Neural cell (in vitro differentiated cells): ENCODE results near the gene UCKL1. TPM values are rescaled to one million over a fixed set of nuclear protein-coding genes. Genes with fewer than 3 reads are reported as not detected.

Experiments
- H2AFZ ChIP-seq: fragments of 200-600, 300-800 bp; sonication (generic), shearing (Covaris generic); 2 replicates; pipeline ENCODE4 v1.6.0; 2014; ENCODE audit warnings: low read depth, mild to moderate bottlenecking, antibody characterized with exemption, low read length, moderate library complexity
- H3F3A ChIP-seq: fragments of 200-600 bp; shearing (Covaris generic); 2 replicates; pipeline ENCODE4 v1.6.1; 2016; ENCODE audit warnings: mild to moderate bottlenecking, moderate library complexity, mixed read lengths, antibody characterized with exemption, low read length; ENCODE audit not compliant: insufficient read depth, poor library complexity, severe bottlenecking
- H3K27ac ChIP-seq: fragments of 200-600, 300-800 bp; sonication (generic), shearing (Covaris generic); 2 replicates; pipeline ENCODE4 v1.5.1; 2014; ENCODE audit warnings: mild to moderate bottlenecking, low read length, moderate library complexity
- H3K27me3 ChIP-seq: fragments of 300-800, 200-600 bp; sonication (generic), shearing (Covaris generic); 2 replicates; pipeline ENCODE4 v1.6.0; 2014; ENCODE audit warnings: mild to moderate bottlenecking, low read depth, low read length, moderate library complexity; ENCODE audit not compliant: insufficient read depth
- H3K36me3 ChIP-seq: fragments of 300-800, 200-600 bp; sonication (generic), shearing (Covaris generic); 2 replicates; pipeline ENCODE4 v1.5.1; 2014; ENCODE audit warnings: mild to moderate bottlenecking, antibody characterized with exemption, low read length, moderate library complexity; ENCODE audit not compliant: insufficient read depth
- H3K4me2 ChIP-seq: fragments of 300-800, 200-600 bp; sonication (generic), shearing (Covaris generic); 2 replicates; pipeline ENCODE4 v1.6.0; 2014; ENCODE audit warnings: mild to moderate bottlenecking, low read length
- H3K4me3 ChIP-seq: fragments of 300-800, 200-600 bp; sonication (generic), shearing (Covaris generic); 2 replicates; pipeline ENCODE4 v1.5.1; 2014; ENCODE audit warnings: mild to moderate bottlenecking, low read length, moderate library complexity
- H3K79me2 ChIP-seq: fragments of 200-600 bp; shearing (Covaris generic); replicated peaks from 2 replicates; pipeline ENCODE4 v1.6.0; 2014; ENCODE audit warnings: mild to moderate bottlenecking, low read length, moderate library complexity; ENCODE audit not compliant: insufficient read depth
- H3K9ac ChIP-seq: fragments of 300-800, 200-600 bp; sonication (generic), shearing (Covaris generic); 2 replicates; pipeline ENCODE4 v1.6.1; 2016; ENCODE audit warnings: mild to moderate bottlenecking, low read length, mixed read lengths
- H3K9me2 ChIP-seq: fragments of 200-600 bp; shearing (Covaris generic); 2 replicates; pipeline ENCODE4 v1.6.1; 2016; ENCODE audit warnings: mild to moderate bottlenecking, low read length, mixed read lengths; ENCODE audit not compliant: insufficient read depth
- H3K9me3 ChIP-seq: fragments of 200-600, 300-800 bp; sonication (generic), shearing (Covaris generic); 2 replicates; pipeline ENCODE4 v1.6.1; 2016; ENCODE audit warnings: mild to moderate bottlenecking, mixed run types, low read length, moderate library complexity, mixed read lengths
- H4K20me1 ChIP-seq: fragments of 200-600 bp; shearing (Covaris generic); 2 replicates; pipeline ENCODE4 v1.6.1; 2016; ENCODE audit warnings: mild to moderate bottlenecking, mixed run types; ENCODE audit not compliant: insufficient read depth
- EP300 ChIP-seq: fragments of 450-650 bp; conservative IDR thresholded peaks from 2 replicates; pipeline ENCODE4 v1.6.1; 2014; ENCODE audit warnings: antibody characterized with exemption, mild to moderate bottlenecking, moderate library complexity; ENCODE audit not compliant: poor library complexity, severe bottlenecking
- EZH2 ChIP-seq: fragments of 200-600, 300-800 bp; shearing (Covaris generic), sonication (generic); IDR thresholded peaks from 2 replicates; pipeline ENCODE4 v1.6.1; 2014; ENCODE audit warnings: antibody characterized with exemption, low read length, borderline replicate concordance, mild to moderate bottlenecking; ENCODE audit not compliant: insufficient read depth, poor library complexity, severe bottlenecking
- MXI1 ChIP-seq: fragments of 450-650 bp; conservative IDR thresholded peaks from 2 replicates; pipeline ENCODE4 v1.6.1; 2014; ENCODE audit warnings: antibody characterized with exemption, mild to moderate bottlenecking; ENCODE audit not compliant: poor library complexity, severe bottlenecking
- POLR2AphosphoS5 ChIP-seq: IDR thresholded peaks from 2 replicates; pipeline ENCODE4 v1.6.1; 2012
- RAD21 ChIP-seq: fragments of 450-650 bp; conservative IDR thresholded peaks from 2 replicates; pipeline ENCODE4 v1.6.1; 2014; ENCODE audit warnings: antibody characterized with exemption, mild to moderate bottlenecking, moderate library complexity
- SMC3 ChIP-seq: fragments of 450-650 bp; conservative IDR thresholded peaks from 2 replicates; pipeline ENCODE4 v1.6.1; 2014; ENCODE audit warnings: antibody characterized with exemption, mild to moderate bottlenecking, moderate library complexity; ENCODE audit not compliant: poor library complexity
- TAF1 ChIP-seq: IDR thresholded peaks from 2 replicates; pipeline ENCODE4 v1.6.1; 2012; ENCODE audit warnings: low read depth
- polyA plus RNA-seq: library from polyadenylated mRNA; depleted of rRNA; stranded (reverse); fragments of >200 nt; gene quantifications from 2 replicates; pipeline ENCODE4 v1.2.3, GENCODE V29; 2014
- TF ChIP-seq, protein P1 (sequence below): IDR thresholded peaks from 2 replicates; pipeline ENCODE4 v1.6.1; 2012; ENCODE audit warnings: borderline replicate concordance
- TF ChIP-seq, protein P2 (sequence below): fragments of 450-650 bp; IDR thresholded peaks from 2 replicates; pipeline ENCODE4 v1.5.1; 2014; ENCODE audit warnings: antibody characterized with exemption, mild to moderate bottlenecking, moderate library complexity; ENCODE audit not compliant: poor library complexity, severe bottlenecking

UCKL1 gene
- polyA plus RNA-seq, 1 donor from 2014 or later, result 58.9 TPM

DNA sequence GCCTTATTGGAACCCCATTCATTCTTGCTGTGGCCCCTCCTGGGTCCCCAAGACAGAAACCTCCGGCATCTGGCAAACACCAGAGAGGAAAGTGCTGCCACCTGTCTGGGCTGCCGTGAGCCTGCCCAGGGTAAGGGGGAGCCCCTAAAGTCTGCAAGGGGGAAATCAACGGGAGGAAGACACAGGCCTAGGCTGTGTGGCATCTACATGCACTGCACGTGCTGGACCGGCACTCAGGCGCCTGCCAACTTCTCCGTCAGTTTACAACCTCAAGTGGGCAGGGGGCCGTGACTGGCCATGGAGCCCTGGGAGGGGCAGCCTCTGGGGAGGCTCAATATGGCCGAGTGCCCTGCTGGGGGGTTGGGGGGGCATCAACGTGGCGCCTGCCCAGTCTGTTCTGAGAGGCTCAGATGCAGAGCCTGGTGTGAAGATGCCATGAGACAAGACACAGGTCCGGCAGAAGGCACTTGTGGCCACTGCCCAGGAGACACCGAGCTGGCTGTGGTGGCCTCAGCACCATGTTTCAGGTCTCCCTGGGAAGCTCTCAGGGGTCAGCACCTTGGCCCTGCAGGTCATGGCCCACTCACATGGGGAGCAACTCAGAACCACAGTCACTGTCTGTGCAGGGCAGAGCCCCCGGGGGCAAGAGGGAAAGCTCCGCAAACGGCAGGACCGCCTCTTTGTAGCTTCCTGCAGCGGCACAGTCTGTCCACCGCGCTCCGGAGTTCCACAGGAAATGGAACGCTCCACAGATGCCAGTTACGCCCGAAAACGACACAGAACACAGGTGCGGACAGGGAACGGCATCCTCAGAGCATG is 8.4 kb downstream of the UCKL1 start:
- Histone ChIP-seq H3K9me2 (no peaks in the 10 kb centered on the region), H2AFZ (no peak overlapping the region), H3K27ac (peak overlapping the region; percentile 99), H3F3A (no peaks in the 10 kb centered on the region), H3K79me2 (peaks cover 43% of the 10 kb centered on the region), H3K9ac (peak overlapping the region; percentile 84), H3K36me3 (no peaks in the 10 kb centered on the region), H3K4me3 (no peak overlapping the region), H3K27me3 (no peaks in the 10 kb centered on the region), H4K20me1 (no peaks in the 10 kb centered on the region), H3K9me3 (no peaks in the 10 kb centered on the region), H3K4me2 (no peak overlapping the region)
- no peak for TF ChIP-seq POLR2AphosphoS5
- TF ChIP-seq, protein P1, sequence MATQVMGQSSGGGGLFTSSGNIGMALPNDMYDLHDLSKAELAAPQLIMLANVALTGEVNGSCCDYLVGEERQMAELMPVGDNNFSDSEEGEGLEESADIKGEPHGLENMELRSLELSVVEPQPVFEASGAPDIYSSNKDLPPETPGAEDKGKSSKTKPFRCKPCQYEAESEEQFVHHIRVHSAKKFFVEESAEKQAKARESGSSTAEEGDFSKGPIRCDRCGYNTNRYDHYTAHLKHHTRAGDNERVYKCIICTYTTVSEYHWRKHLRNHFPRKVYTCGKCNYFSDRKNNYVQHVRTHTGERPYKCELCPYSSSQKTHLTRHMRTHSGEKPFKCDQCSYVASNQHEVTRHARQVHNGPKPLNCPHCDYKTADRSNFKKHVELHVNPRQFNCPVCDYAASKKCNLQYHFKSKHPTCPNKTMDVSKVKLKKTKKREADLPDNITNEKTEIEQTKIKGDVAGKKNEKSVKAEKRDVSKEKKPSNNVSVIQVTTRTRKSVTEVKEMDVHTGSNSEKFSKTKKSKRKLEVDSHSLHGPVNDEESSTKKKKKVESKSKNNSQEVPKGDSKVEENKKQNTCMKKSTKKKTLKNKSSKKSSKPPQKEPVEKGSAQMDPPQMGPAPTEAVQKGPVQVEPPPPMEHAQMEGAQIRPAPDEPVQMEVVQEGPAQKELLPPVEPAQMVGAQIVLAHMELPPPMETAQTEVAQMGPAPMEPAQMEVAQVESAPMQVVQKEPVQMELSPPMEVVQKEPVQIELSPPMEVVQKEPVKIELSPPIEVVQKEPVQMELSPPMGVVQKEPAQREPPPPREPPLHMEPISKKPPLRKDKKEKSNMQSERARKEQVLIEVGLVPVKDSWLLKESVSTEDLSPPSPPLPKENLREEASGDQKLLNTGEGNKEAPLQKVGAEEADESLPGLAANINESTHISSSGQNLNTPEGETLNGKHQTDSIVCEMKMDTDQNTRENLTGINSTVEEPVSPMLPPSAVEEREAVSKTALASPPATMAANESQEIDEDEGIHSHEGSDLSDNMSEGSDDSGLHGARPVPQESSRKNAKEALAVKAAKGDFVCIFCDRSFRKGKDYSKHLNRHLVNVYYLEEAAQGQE, result no peak
- TF ChIP-seq SMC3, result no peak
- TF ChIP-seq EP300, result no peak
- no peak for TF ChIP-seq RAD21
- TF ChIP-seq EZH2, result no peak
- TF ChIP-seq, protein P2, sequence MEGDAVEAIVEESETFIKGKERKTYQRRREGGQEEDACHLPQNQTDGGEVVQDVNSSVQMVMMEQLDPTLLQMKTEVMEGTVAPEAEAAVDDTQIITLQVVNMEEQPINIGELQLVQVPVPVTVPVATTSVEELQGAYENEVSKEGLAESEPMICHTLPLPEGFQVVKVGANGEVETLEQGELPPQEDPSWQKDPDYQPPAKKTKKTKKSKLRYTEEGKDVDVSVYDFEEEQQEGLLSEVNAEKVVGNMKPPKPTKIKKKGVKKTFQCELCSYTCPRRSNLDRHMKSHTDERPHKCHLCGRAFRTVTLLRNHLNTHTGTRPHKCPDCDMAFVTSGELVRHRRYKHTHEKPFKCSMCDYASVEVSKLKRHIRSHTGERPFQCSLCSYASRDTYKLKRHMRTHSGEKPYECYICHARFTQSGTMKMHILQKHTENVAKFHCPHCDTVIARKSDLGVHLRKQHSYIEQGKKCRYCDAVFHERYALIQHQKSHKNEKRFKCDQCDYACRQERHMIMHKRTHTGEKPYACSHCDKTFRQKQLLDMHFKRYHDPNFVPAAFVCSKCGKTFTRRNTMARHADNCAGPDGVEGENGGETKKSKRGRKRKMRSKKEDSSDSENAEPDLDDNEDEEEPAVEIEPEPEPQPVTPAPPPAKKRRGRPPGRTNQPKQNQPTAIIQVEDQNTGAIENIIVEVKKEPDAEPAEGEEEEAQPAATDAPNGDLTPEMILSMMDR, result no peak
- TF ChIP-seq TAF1, result no peak
- TF ChIP-seq MXI1, result no peak

DNA sequence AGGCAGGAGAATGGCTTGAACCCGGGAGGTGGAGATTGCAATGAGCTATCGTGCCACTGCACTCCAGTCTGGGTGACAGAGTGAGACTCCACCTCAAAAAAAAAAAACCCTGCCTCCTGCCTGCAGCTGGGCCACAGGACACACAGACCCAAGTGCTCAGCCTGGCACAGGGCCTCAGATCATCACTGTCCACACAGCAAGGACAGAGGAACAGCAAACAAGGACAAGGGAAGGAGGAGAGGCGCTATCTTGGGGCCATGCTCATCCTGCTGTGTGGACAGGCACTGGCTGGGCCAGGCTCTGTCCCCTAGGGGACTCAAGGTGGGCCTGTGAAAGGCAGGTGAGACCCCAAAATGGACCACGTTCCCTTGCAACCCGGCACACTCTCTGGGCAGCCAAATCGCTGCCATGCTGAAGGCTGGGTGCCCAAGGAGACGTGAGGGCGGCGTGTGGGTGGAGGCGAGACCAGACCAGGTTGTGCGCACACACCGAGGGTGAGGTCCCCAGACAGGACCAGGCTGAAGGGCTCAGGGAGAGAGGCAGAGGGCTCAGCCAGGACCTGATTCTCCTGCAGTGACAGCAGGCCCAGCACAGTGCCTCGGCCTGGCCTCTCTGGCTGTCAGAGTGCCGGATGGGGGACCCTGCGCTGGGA is 9.1 kb downstream of the UCKL1 start:
- no peak overlapping the region for H3K4me2 ChIP-seq
- H3K27ac ChIP-seq, result no peak overlapping the region
- H3K9me3 ChIP-seq, result no peaks in the 10 kb centered on the region
- TF ChIP-seq TAF1 (no peak), SMC3 (no peak), RAD21 (no peak), POLR2AphosphoS5 (no peak)
- TF ChIP-seq, protein P2, result no peak
- TF ChIP-seq, protein P1, result no peak
- H4K20me1 ChIP-seq, result no peaks in the 10 kb centered on the region
- no peaks in the 10 kb centered on the region for H3K27me3 ChIP-seq
- no peak overlapping the region for H3K4me3 ChIP-seq
- H3K79me2 ChIP-seq, result peaks cover 36% of the 10 kb centered on the region
- no peaks in the 10 kb centered on the region for H3K36me3 ChIP-seq
- no peak overlapping the region for H2AFZ ChIP-seq
- no peak overlapping the region for H3K9ac ChIP-seq
- H3K9me2 ChIP-seq, result no peaks in the 10 kb centered on the region
- no peaks in the 10 kb centered on the region for H3F3A ChIP-seq
